Liver (tissue), 3 donors: ENCODE measurements around the gene RPL29.

Source experiments
- JUND ChIP-seq, 2 donors: IDR thresholded peaks; 2 replicates each; pipeline ENCODE4 v1.6.1; 2016; ENCODE audit warnings: antibody characterized with exemption in 2 of 2
- TAF1 ChIP-seq: conservative IDR thresholded peaks from 2 replicates; pipeline ENCODE4 v1.6.1; 2016; ENCODE audit warnings: antibody characterized with exemption, mild to moderate bottlenecking
- YY1 ChIP-seq: IDR thresholded peaks from 2 replicates; pipeline ENCODE4 v1.6.1; 2016; ENCODE audit warnings: antibody characterized with exemption, mild to moderate bottlenecking
- TF ChIP-seq, protein P1 (sequence below): fragments of 150-350 bp; IDR thresholded peaks from 2 replicates; pipeline ENCODE4 v1.5.1; 2017; ENCODE audit warnings: improper control_type of control experiment, low read depth, low read length; ENCODE audit not compliant: missing input control
- TF ChIP-seq, protein P2 (sequence below): IDR thresholded peaks from 2 replicates; pipeline ENCODE4 v1.6.1; 2016; ENCODE audit warnings: antibody characterized with exemption
- donor health status: healthy.
- donor health status: healthy.

DNA sequence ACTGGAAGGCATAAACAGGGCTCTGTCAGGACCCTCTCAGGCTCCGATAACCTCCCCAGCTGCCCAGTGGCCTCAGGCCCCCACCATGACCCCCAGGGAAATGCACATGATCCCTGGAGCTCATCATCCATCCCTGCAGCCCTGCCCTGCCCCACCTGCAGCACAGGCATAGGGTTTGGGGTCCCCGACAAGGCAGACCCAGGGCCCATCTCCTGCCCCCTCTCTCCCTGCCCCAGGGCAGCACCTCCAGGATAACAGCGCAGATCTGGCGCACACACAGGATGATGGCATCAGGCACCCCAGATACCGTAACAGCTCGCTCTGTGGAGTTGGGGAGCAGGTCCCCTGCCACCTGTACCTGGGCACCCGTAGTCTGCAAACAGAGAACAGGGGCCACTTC lies 36.0 kb downstream of the RPL29 start:
- TF ChIP-seq, protein P1, sequence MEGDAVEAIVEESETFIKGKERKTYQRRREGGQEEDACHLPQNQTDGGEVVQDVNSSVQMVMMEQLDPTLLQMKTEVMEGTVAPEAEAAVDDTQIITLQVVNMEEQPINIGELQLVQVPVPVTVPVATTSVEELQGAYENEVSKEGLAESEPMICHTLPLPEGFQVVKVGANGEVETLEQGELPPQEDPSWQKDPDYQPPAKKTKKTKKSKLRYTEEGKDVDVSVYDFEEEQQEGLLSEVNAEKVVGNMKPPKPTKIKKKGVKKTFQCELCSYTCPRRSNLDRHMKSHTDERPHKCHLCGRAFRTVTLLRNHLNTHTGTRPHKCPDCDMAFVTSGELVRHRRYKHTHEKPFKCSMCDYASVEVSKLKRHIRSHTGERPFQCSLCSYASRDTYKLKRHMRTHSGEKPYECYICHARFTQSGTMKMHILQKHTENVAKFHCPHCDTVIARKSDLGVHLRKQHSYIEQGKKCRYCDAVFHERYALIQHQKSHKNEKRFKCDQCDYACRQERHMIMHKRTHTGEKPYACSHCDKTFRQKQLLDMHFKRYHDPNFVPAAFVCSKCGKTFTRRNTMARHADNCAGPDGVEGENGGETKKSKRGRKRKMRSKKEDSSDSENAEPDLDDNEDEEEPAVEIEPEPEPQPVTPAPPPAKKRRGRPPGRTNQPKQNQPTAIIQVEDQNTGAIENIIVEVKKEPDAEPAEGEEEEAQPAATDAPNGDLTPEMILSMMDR = no peak
- TF ChIP-seq, protein P2, sequence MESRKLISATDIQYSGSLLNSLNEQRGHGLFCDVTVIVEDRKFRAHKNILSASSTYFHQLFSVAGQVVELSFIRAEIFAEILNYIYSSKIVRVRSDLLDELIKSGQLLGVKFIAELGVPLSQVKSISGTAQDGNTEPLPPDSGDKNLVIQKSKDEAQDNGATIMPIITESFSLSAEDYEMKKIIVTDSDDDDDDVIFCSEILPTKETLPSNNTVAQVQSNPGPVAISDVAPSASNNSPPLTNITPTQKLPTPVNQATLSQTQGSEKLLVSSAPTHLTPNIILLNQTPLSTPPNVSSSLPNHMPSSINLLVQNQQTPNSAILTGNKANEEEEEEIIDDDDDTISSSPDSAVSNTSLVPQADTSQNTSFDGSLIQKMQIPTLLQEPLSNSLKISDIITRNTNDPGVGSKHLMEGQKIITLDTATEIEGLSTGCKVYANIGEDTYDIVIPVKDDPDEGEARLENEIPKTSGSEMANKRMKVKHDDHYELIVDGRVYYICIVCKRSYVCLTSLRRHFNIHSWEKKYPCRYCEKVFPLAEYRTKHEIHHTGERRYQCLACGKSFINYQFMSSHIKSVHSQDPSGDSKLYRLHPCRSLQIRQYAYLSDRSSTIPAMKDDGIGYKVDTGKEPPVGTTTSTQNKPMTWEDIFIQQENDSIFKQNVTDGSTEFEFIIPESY = no peak
- TF ChIP-seq JUND (IDR thresholded peaks at IDR 0.05) (no peak), YY1 (no peak), TAF1 (no peak)
